GM18508 (cell line): Measurements from ENCODE around the gene SPECC1L.
"Not testable (repeated sequence)": the region's sequence is repeated elsewhere in the genome, so short reads cannot be mapped to it uniquely, and the experiment has no call there.

ENCODE experiments used
- ATAC-seq: cut with Tn5 transposase; IDR thresholded peaks from one replicate; pipeline ENCODE4 v1.9.1; 2021; ENCODE audit warnings: moderate number of reproducible peaks; ENCODE audit not compliant: insufficient read depth, unreplicated experiment

Gene SPECC1L

DNA sequence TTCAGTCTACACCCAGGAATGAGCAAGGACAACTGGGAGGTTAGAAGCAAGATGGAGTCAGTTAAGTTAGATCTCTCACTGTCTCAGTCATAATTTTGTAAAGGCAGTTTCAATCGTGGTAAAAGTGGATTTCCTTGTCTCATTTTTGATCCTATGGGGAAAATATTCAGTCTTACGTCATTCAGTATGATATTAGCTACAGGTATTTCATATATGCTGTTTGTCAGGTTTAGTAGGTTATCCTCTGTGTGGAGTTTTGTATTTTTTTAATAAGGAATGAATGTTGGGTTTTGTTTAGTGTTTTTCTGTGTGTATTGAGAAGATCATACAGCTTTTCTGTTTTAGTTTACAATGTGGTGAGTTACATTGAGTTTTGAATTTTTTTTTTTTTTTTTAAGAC, 11.8 kb downstream of the SPECC1L start:
- ATAC-seq = no peak

DNA sequence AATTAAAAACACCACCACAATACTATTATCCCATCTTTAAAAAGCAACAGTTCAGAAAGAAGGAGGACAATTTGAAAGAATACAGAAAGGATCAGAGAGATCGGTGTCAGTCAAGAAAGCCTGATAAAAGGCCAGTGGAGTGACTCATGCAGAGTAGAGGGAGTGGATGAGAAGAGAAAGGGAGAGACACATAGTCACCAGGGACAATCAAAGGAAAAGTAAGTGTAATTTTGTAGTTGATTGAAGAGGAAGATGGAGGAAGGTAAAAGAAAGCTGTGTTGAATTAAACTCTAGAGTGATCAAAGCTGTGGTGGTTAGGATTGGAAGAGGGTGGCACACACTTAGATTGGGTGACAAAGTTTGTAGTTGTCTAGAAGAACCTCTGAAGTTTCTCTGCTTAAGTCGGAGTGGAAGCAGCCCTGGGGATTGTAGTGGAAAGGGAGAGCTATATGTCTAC, 14.1 kb downstream of the SPECC1L start:
- ATAC-seq = no peak

DNA sequence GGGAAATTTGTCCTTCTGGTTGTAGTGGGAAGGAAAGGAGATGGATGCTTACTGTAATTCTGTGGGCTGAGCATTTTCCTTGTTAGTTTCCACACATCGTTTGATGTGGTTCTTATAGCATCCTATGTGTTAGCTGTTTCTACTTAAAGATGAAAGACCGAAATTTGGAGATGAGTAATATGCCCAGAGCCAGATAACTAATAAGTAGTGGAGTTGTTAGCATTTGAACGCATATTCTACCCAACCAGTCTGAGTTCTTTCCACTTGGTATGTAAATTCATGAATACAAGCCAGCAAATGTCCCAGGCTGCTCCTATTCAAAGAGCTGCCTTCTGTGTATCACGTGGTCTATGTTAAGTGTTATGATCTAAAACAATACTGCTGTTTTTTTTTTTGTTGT, 14.6 kb downstream of the SPECC1L start:
- ATAC-seq = no peak

DNA sequence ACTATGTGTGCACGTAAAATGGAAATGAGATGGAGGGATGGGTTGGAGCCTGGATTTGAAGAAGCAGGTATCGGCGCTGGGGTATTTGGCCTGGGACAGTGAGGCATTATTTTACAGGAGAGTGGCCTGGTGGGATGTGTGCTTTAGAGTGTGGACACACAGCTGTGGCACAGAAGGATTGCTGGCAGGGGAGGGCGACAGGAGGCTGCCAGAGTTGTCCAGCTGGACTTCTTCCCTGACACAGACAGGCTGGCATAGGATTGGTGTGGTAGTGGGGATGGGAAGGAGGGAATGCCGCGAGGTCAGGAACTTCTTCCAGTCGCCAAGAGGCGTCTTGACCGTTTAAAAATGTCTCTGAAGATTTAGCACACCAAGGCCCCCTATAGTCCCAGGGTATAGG, 16.6 kb downstream of the SPECC1L start:
- ATAC-seq = not testable (repeated sequence)

DNA sequence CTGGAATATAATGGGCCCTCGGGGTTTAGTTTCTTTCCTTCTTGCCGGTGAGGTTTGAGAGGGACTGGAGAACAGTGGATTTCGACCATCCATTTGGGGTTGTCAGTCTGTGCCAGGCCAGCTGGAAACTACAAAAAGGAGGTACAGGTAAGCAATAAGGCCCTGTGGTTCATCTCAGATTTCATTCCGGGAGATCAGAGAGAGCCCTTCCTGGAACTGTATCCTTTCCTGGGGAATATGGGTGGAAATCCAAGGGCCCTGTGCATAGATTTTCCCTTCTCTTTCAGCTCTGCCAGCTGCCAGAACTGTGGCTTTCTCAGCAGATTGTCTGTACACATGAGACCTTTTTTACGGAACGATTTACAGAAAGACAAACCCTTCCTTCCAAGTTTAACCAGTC, 17.2 kb downstream of the SPECC1L start:
- ATAC-seq = not testable (repeated sequence)

DNA sequence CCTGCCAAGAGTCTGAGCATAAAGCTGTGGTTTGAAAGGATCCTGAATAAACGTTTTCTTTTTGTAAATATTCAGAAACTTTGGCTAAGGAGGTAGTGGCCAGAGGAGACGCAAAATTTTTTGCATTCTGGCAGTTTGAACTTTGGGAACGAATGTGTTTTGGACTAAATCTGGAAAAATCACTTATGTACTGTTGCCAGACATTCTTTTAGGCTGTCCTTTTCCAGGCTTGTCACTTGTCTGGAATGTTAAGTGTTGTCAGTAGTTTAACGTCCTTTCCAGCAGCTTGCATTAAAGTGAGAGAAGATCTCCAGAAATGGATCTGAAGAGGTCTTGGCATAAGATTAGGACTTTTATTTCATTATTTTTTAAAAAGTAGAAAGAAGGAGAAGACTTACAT, 18.5 kb downstream of the SPECC1L start:
- no peak for ATAC-seq

DNA sequence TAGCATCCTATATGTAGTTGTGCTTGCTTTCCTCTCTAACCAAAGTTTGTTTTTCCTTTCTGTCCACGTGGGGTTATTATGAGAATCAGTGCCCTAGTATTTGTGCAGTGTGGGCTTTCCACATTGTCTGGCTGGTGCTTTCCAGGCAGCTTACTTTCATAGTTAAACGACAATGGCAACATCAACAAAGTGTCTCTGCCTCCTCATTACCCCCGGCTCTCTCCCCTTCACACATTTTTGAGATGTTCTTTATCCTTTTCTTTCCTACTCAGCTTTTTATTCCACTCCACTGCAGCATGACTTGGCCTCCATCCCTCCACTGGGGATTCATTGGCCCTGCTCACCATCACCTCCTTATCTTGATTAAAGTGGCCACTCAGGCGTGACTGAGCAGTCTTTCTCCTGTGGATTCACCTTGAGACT, 19.1 kb downstream of the SPECC1L start:
- ATAC-seq = no peak

DNA sequence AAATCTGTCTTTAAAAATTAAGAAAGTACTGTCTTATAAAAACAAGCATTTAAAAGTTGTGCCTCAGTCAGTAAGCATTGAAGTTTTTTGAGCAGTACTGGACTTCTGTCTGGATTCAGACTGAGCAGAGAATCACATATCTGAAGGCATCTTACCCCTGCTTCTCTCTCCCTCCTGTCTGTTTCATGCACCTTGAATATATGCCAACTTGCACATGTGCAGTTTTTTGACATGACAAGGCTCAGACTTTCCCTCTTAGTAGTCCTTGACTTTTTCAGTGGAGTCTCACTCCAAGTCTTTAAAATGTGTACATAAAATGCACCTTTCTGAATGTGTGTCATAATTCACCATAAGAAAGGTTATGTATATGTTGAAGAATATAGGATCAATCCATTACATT, 19.8 kb downstream of the SPECC1L start:
- ATAC-seq = no peak

DNA sequence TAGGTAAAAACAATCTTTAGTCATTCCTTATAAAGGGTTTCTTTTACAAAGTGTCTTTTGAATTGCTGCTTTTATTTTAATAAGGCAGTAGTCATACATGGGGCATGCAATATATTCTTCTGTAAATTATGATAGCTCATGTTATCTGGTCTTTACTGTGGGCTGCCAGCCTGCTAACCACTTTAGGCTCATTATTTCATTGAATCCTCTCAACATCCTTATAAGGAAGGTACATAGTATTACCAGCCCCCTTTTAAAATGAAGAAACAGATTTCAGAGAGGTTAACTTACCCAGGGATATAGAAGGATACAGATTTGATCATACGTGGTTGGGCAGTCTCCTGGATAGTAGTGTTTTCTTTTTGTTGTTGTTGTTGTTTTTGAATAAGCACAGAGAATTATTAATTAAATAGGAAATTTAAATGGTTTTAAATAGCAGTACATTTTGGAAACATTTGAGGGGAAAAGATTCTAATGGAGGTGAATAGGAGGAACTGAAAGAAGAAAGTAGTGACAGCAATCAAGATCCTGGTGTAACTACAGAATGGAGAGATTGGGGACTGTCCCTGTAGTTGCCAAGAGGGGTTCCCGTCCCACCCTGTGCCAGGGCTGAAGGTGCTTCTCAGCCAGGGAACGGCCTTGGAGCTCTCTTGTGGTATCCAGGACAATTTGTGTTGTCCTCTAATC, 21.0 kb downstream of the SPECC1L start:
- no peak for ATAC-seq

DNA sequence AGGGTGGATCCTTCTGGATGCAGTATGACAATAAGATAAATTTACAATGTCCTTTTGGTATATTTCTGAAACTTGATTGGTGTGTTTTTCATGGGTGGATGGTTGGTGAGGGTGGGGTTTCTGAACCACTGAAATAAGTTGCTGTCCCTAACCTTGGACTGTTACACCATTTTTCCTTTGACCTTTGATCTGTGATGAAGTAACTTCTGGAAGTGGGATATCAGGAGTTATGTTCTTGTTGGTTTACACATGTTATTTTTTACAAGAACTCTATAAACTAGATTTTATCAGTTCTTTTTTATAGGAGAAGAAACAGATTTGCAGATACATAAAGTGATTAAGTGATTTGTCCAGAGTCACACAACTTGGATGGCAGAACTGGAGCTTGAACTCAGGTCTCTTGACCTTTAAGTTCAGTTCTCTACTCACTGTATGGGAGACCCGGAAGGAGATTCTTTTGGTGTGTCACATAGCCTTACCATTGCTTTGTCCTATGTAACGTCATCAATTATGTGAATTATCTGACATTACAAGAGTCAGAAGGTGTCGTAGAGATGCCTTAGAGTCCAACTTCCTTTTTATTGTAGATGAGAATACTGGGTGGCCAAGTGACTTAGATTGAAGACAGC, 21.7 kb downstream of the SPECC1L start:
- not testable (repeated sequence) for ATAC-seq

DNA sequence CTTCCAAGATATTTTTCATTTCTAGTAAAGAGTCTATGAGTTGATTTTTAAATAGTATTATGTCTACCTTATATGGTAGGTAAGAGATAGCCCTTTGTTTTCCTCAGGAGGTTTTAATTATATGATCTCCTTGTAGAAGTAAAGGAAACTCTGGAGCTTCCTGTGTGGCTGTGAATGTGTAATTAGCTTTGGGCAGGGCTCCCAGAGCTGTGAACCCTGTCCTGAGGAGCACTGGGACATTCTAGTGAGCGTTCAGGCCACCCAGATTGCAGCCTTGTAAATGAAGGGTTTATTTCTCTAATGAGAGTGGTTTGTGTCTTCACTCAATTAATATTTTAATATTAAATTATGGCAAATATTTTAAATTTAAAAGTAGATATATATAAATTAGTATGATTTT, 24.3 kb downstream of the SPECC1L start:
- ATAC-seq = not testable (repeated sequence)

DNA sequence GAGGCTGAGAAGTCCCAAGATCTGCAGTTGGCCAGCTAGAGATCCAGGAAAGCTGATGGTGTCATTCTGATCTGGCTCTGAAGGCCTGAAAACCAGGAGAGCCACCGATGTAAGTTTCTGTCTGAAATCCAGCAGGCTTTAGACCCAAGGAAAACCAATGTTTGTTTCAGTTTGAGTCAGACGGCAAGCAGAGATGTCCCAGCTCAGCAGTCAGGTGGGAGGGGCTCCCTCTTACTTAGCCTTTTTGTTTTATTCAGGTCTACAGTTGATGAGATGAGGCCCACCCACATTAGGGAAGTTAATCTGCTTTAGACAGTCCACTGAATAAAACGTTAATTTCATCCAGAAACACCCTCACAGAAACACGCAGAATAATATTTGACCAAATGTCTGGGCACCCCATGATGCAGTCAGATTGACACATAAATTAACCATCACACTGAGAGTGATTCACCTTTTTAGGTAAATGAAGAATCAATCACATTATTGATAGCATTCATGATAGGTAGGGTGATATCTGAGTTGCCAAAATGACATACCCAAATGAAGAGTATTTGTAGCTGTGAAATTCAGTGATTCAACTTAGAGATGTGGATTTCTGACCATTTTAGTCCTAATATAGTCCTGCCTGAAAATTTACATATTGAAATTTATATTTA, 28.0 kb downstream of the SPECC1L start:
- not testable (repeated sequence) for ATAC-seq

DNA sequence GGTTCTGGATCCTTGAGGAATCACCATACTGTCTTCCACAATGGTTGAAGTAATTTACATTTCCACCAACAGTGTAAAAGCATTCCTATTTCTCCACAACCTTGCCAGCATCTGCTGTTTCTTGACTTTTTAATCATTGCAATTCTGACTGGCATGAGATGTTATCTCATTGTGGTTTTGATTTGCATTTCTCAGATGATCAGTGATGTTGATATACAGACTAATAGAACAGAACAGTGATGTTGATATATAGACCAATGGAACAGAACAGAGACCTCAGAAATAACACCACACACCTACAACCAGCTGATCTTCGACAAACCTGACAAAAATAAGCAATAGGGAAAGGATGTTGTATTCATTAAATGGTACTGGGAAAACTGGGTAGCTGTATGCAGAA, 29.9 kb downstream of the SPECC1L start:
- not testable (repeated sequence) for ATAC-seq

DNA sequence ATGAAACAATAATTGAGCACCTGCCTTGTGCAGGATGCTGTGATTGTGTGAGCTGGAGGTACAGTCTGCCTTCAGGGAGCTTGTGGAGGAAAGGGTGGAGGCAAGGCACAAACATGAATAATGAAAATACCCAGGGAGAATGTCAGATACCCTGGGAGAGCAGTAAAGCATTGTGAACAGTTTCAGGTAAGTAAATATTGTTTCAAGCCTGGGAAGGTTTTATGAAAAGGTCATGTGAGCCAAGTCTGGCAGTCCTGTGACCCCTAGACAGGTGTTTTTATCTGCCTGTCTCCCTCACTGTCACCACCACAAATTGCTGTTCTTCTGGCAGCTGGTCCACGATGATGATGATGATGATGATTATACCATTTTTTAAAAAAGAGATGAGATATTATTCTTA, 32.0 kb downstream of the SPECC1L start:
- no peak for ATAC-seq

DNA sequence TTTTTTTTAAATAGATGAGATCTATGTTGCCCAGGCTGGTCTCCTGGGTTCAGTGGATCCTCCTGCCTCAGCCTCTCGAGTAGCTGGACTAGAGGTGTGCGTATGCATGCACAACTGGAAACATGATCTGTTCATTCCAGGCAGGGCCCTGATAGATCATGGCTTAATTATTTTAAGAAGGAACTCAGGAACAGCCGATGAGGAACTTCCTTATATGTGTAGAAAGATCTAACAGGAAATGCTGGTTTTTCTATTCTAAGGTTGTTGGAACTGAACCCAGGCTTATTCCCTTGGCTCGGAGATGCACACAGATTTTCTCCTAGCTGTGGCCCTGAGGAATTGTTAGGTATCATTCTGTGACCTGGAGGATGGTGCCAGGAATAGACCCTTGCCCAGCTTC, 32.4 kb downstream of the SPECC1L start:
- no peak for ATAC-seq

DNA sequence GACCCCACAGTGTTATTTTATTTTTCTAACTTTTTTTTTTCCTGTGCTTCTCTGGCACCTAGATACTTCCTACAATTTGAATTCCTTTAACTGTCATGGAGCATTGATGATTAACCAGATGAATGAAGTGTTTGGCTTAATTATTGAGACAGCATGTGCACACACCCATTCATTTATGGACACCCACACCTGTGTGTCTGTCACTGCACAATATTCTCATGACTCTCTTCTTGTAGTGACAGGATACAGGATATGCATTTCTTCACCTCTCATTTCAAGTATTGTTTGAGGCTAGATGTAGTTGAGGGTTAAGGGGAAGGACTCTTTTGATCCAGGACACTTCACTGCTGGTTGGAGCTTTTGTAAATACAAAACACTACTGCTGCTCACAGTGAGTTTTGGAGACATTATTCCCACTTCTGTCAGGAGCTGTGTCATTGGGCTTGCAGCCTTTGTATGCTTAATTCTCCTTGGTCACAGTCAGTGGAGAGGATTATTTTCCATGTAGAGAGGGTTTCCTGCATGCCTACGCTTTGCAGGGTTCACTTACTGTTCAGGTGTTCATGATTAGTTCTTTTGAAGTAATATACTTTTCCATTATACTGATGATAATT, 33.5 kb downstream of the SPECC1L start:
- no peak for ATAC-seq

DNA sequence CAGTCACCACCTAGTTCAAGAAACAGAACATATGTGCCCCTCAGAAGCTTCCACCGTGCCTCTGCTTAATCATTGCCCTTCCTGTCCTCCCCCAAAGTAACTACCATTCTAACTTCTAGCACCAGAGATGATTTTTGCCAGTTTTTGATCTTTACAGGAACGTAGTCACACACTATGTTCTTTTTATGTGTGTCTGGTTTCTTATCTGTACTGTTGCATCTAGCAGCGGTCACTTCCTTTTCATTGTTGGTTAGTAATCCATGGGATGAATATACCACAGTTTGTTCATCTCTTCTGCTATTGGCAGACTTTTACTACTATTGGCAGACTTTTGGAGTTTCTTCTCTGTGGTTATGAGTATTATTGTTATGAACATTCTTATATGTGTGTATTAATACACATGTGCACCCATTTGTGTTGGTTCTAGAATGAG, 34.6 kb downstream of the SPECC1L start:
- no peak for ATAC-seq

DNA sequence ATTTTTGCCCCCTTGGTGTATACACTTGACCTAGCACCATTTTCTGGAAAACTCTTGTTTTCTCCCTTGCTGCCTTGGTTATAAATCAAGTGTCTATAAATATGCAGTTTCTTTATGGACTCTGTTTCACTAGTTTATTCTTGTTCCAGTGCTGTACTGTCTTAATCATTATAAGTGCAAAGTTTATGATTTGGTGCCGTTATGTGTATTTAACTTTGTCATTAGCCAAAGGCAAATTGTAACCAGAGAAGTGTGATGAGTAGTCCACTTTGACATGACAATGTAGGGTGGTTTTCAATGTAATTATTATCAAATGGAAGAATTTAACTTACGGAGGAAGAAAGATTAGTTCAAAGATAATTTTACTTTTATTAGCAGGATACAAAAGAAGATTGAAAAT, 40.3 kb downstream of the SPECC1L start:
- no peak for ATAC-seq

DNA sequence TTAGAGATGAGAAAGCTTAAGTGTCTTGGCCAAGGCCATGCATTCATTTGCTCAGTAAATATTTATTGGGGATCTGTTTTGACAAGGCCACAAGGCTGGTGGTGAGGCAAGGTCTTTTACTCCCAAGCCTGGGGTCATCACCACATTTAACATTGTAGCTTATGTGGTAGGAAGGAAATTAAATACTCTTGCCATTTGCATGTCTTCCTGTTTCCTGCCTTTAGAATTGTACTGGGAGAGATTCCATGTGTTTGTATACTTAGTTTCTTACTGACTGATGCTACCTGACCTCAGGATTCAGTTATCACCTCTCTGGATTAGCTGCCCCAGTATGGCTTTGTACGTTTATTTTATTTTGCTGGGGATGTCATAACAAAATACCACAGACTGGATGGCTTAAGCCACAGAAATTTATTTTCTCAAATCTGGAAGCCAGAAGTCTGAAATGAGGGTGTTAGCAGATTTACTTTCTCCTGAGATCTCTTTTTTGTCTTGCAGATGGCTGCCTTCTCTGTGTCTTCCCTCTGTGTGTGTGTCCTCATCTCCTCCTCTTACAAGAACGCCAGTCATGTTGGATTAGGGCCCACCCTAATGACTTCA, 44.8 kb downstream of the SPECC1L start:
- ATAC-seq = no peak

DNA sequence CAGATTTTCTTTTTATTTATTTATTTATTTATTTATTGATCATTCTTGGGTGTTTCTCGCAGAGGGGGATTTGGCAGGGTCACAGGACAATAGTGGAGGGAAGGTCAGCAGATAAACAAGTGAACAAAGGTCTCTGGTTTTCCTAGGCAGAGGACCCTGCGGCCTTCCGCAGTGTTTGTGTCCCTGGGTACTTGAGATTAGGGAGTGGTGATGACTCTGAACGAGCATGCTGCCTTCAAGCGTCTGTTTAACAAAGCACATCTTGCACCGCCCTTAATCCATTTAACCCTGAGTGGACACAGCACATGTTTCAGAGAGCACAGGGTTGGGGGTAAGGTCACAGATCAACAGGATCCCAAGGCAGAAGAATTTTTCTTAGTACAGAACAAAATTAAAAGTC, 45.6 kb downstream of the SPECC1L start:
- ATAC-seq = not testable (repeated sequence)

DNA sequence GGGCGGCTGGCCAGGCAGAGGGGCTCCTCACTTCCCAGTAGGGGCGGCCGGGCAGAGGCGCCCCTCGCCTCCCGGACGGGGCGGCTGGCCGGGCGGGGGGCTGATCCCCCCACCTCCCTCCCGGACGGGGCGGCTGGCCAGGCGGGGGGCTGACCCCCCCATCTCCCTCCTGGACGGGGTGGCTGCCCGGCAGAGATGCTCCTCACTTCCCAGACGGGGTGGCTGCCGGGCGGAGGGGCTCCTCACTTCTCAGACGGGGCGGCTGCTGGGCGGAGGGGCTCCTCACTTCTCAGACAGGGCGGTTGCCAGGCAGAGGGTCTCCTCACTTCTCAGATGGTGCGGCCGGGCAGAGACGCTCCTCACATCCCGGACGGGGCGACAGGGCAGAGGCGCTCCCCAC, 46.9 kb downstream of the SPECC1L start:
- ATAC-seq = not testable (repeated sequence)
